Activated naive CD4-positive, alpha-beta T cell treated with anti-CD3 and anti-CD28 coated beads, Interleukin-2, amount 10 ng/mL, durations not matched to agents 7 days and 5 days (primary cell): ENCODE data around the gene C5orf15.
"Not testable (repeated sequence)": the region's sequence is repeated elsewhere in the genome, so short reads cannot be mapped to it uniquely, and the experiment has no call there.

Experiments used
- CTCF ChIA-PET: fragments of 350-600 bp; sonication (Branson Sonifier 250); formaldehyde crosslinking; loops from one replicate; lab custom pipeline; 2021; ENCODE audit warnings: antibody characterized with exemption; lab: Charles Lee
- DNase-seq: peaks from one replicate; pipeline ENCODE4 v3.0.0-alpha.2; 2020
- H3K27ac Mint-ChIP-seq: one replicate; pipeline ENCODE4 v1.8.0; 2021; ENCODE audit warnings: mild to moderate bottlenecking, moderate library complexity, mixed read lengths
- H3K27me3 Mint-ChIP-seq: one replicate; pipeline ENCODE4 v1.8.0; 2021; ENCODE audit warnings: mild to moderate bottlenecking, mixed read lengths
- H3K36me3 Mint-ChIP-seq: one replicate; pipeline ENCODE4 v1.8.0; 2021; ENCODE audit warnings: mixed read lengths
- H3K4me1 Mint-ChIP-seq: one replicate; pipeline ENCODE4 v1.8.0; 2021; ENCODE audit warnings: mixed read lengths
- H3K4me3 Mint-ChIP-seq: one replicate; pipeline ENCODE4 v1.8.0; 2021; ENCODE audit warnings: mild to moderate bottlenecking, moderate library complexity, mixed read lengths
- H3K9me3 Mint-ChIP-seq: one replicate; pipeline ENCODE4 v1.8.0; 2021; ENCODE audit warnings: mixed read lengths

C5orf15 gene

GRCh38 chr5:133945568-133945967 is 22.9 kb downstream of the C5orf15 start:
- Mint-ChIP-seq H3K27ac (no peak overlapping the region), H3K27me3 (peaks cover 12% of the 10 kb centered on the region), H3K4me3 (no peak overlapping the region), H3K4me1 (no peaks in the 10 kb centered on the region), H3K9me3 (no peaks in the 10 kb centered on the region), H3K36me3 (no peaks in the 10 kb centered on the region)
- CTCF ChIA-PET: interaction anchor here (1.0 to 2.2 kb wide), 4 partner anchors 28 to 522 kb away, joined by 3 to 12 read pairs (median 4); no protein-coding TSS in a partner anchor
- no peak for DNase-seq

GRCh38 chr5:133944263-133945185 is 23.9 kb downstream of the C5orf15 start:
- Mint-ChIP-seq H3K4me1 (no peaks in the 10 kb centered on the region), H3K27ac (no peak overlapping the region), H3K36me3 (no peaks in the 10 kb centered on the region), H3K9me3 (no peaks in the 10 kb centered on the region), H3K4me3 (no peak overlapping the region), H3K27me3 (peaks cover 12% of the 10 kb centered on the region)
- DNase-seq: peak; percentile 60
- CTCF ChIA-PET: interaction anchor here (0.7 to 2.2 kb wide), 10 partner anchors 14 to 521 kb away, joined by 3 to 12 read pairs (median 3); no protein-coding TSS in a partner anchor

GRCh38 chr5:133943475-133943817 is 25.0 kb downstream of the C5orf15 start:
- Mint-ChIP-seq H3K4me3 (no peak overlapping the region), H3K36me3 (no peaks in the 10 kb centered on the region), H3K27ac (no peak overlapping the region), H3K27me3 (peaks cover 11% of the 10 kb centered on the region), H3K4me1 (peaks cover 2% of the 10 kb centered on the region), H3K9me3 (no peaks in the 10 kb centered on the region)
- DNase-seq: no peak
- CTCF ChIA-PET: interaction anchor here (0.7 to 2.0 kb wide), 4 partner anchors 13 to 519 kb away, joined by 3 to 6 read pairs (median 4); no protein-coding TSS in a partner anchor

GRCh38 chr5:133942614-133943474 is 25.6 kb downstream of the C5orf15 start:
- no peaks in the 10 kb centered on the region for H3K9me3 Mint-ChIP-seq
- H3K27ac Mint-ChIP-seq: no peak overlapping the region
- peaks cover 7% of the 10 kb centered on the region for H3K27me3 Mint-ChIP-seq
- H3K36me3 Mint-ChIP-seq: no peaks in the 10 kb centered on the region
- CTCF ChIA-PET: interaction anchor here (0.7 to 1.0 kb wide), 2 partner anchors 453 to 519 kb away, joined by 3 to 4 read pairs; no protein-coding TSS in a partner anchor
- H3K4me3 Mint-ChIP-seq: no peak overlapping the region
- H3K4me1 Mint-ChIP-seq: peaks cover 2% of the 10 kb centered on the region
- no peak for DNase-seq

GRCh38 chr5:133941456-133942196 is 26.8 kb downstream of the C5orf15 start:
- Mint-ChIP-seq H3K4me3 (no peak overlapping the region), H3K4me1 (peaks cover 2% of the 10 kb centered on the region), H3K36me3 (peaks cover 1% of the 10 kb centered on the region), H3K27ac (no peak overlapping the region), H3K27me3 (peaks cover 2% of the 10 kb centered on the region), H3K9me3 (peaks cover 2% of the 10 kb centered on the region)
- CTCF ChIA-PET: no interaction called here
- no peak for DNase-seq

GRCh38 chr5:133939668-133940067 is 28.8 kb downstream of the C5orf15 start:
- Mint-ChIP-seq H3K4me1 (peaks cover 2% of the 10 kb centered on the region), H3K4me3 (no peak overlapping the region), H3K9me3 (peaks cover 3% of the 10 kb centered on the region), H3K36me3 (peaks cover 2% of the 10 kb centered on the region), H3K27me3 (peaks cover 5% of the 10 kb centered on the region), H3K27ac (no peak overlapping the region)
- CTCF ChIA-PET: interaction anchor here (1.0 kb wide), 1 partner anchor 37 kb away, joined by 3 read pairs; no protein-coding TSS in a partner anchor
- DNase-seq: no peak

GRCh38 chr5:133938929-133939328 is 29.5 kb downstream of the C5orf15 start:
- no peak for DNase-seq
- Mint-ChIP-seq H3K27me3 (peaks cover 5% of the 10 kb centered on the region), H3K4me1 (peaks cover 2% of the 10 kb centered on the region), H3K9me3 (peaks cover 3% of the 10 kb centered on the region), H3K27ac (no peak overlapping the region), H3K36me3 (peaks cover 2% of the 10 kb centered on the region), H3K4me3 (no peak overlapping the region)
- CTCF ChIA-PET: interaction anchor here (1.0 kb wide), 1 partner anchor 743 kb away, joined by 5 read pairs; no protein-coding TSS in a partner anchor

- no peak for DNase-seq
- Mint-ChIP-seq H3K9me3 (peaks cover 3% of the 10 kb centered on the region), H3K36me3 (peaks cover 2% of the 10 kb centered on the region), H3K27ac (no peak overlapping the region), H3K27me3 (peaks cover 5% of the 10 kb centered on the region), H3K4me1 (peaks cover 2% of the 10 kb centered on the region), H3K4me3 (no peak overlapping the region)
- CTCF ChIA-PET: interaction anchor here (0.7 to 1.0 kb wide), 2 partner anchors 33 to 742 kb away, joined by 3 to 5 read pairs; no protein-coding TSS in a partner anchor
These were observed 30.2 kb downstream of the C5orf15 start for GRCh38 chr5:133938039-133938821.

GRCh38 chr5:133937628-133938027 is 30.8 kb downstream of the C5orf15 start:
- H3K27me3 Mint-ChIP-seq, H3K4me3 Mint-ChIP-seq, H3K36me3 Mint-ChIP-seq, DNase-seq, H3K4me1 Mint-ChIP-seq, H3K27ac Mint-ChIP-seq, H3K9me3 Mint-ChIP-seq: not testable (repeated sequence)
- CTCF ChIA-PET: interaction anchor here (0.7 kb wide), 1 partner anchor 33 kb away, joined by 3 read pairs; no protein-coding TSS in a partner anchor

GRCh38 chr5:133936651-133937015 is 31.8 kb downstream of the C5orf15 start:
- DNase-seq: no peak
- CTCF ChIA-PET: no interaction called here
- Mint-ChIP-seq H3K27ac (no peak overlapping the region), H3K36me3 (peaks cover 2% of the 10 kb centered on the region), H3K9me3 (peaks cover 3% of the 10 kb centered on the region), H3K4me3 (no peak overlapping the region), H3K27me3 (peaks cover 5% of the 10 kb centered on the region), H3K4me1 (peaks cover 12% of the 10 kb centered on the region)

GRCh38 chr5:133935991-133936650 is 32.3 kb downstream of the C5orf15 start:
- CTCF ChIA-PET, H3K9me3 Mint-ChIP-seq, H3K27ac Mint-ChIP-seq, DNase-seq, H3K4me3 Mint-ChIP-seq, H3K36me3 Mint-ChIP-seq, H3K27me3 Mint-ChIP-seq: not testable (repeated sequence)
- peaks cover 17% of the 10 kb centered on the region for H3K4me1 Mint-ChIP-seq

GRCh38 chr5:133935667-133935940 is 32.8 kb downstream of the C5orf15 start:
- DNase-seq: no peak
- peaks cover 21% of the 10 kb centered on the region for H3K4me1 Mint-ChIP-seq
- CTCF ChIA-PET: no interaction called here
- peaks cover 5% of the 10 kb centered on the region for H3K27me3 Mint-ChIP-seq
- no peak overlapping the region for H3K4me3 Mint-ChIP-seq
- H3K36me3 Mint-ChIP-seq: peaks cover 2% of the 10 kb centered on the region
- H3K27ac Mint-ChIP-seq: no peak overlapping the region
- H3K9me3 Mint-ChIP-seq: peaks cover 3% of the 10 kb centered on the region
